Measurements from ENCODE around the gene SEC14L2.
"Not testable (repeated sequence)": the region's sequence is repeated elsewhere in the genome, so short reads cannot be mapped to it uniquely, and the experiment has no call there.

The SEC14L2 gene

DNA sequence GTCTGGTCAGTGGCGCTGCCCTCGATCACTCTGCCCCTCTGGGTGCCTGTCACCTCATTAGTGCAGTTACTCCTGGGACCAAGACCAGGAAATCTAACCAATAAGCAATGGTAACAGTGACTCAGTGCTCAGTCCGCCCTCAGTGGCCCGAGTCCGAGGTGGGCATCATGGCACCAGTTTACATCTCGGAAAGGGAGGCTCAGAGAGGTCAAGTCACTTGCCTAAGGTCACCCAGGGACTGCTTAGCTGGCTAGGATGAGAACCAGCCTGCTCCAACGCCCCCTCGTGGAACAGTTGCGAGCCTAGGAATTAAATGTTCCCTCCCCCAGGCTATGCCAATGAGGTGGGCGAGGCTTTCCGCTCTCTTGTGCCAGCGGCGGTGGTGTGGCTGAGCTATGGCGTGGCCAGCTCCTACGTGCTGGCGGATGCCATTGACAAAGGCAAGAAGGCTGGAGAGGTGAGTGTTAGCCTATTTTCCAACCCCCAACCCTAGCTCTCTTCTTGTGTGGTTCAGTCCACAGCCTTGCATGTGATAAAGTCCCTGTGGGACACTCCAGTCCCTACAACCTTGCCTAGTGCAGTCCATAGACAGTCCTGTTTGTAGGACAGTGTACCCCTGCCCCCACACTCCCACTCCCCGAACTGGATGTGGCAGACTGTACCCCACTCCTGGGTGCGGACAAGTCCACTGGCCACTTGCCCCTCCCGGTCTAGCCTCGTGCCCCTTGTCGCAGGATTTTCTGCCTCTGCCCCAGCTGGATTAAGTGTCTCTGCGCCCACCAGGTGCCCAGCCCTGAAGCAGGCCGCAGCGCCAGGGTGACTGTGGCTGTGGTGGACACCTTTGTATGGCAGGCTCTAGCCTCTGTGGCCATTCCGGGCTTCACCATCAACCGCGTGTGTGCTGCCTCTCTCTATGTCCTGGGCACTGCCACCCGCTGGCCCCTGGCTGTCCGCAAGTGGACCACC, 29.9 kb downstream of the SEC14L2 start:
- DNase-seq (ENCODE audit: low read depth in 2 of 2): peak; percentile 50 to 80

DNA sequence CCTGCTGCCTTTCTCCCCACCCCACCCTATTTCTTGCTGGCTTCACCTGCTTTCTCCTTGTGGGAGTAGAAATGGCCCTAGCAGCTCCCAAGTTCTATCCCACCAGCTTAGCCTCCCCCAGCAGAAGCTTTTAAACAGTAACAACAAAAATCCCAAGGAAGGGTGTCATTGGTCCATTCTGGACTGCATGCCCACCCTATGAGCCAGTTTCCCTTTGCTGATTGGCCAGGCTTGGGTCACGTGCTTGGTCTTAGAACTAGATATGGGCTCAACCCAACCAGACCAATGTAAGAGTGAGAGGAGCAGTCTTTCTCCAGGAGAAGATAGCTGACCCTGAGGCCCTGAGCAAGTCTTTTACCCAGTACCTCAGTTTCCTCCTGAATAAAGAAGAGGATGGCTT, 31.1 kb downstream of the SEC14L2 start:
- DNase-seq (ENCODE audit: low read depth in 2 of 2): no peak

DNA sequence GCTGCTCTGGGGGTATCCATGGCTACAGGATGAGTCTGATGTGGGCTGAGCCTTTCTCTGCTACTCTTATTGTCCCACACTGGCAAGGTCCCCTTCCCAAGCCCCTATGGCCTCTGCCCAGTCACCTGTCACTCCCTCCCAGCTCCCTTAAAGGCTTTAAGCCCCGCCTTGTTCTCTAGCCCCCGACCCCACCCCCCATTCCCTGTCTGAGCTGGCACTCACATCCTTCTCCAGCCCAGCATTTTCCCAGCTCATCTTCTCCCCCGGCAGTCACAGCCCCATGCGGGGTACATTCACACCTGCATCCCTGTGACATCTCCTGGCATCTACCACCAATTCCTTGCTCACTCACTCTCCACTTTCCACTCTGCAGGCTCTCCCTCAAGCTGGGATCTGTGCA, 33.1 kb downstream of the SEC14L2 start:
- DNase-seq (ENCODE audit: low read depth in 2 of 2): no peak

DNA sequence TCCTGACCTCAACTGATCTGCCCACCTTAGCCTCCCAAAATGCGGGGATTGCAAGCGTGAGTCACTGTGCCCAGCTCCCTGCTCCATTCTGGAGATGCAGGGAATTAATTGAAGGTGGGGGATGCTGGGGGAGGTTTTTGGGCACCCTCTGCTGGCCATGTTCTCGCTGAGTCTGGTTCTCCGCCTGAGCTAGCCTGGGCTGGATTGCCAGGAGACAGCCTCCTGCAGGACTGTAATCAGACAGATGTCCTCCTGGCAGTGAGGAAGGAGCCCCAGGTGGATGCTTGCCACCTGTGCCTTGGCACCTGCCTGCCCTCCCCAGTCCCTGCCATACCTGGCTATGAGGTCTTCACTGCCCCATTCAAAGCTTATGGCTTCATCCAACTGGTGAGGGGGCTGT, 34.1 kb downstream of the SEC14L2 start:
- DNase-seq (ENCODE audit: low read depth in 2 of 2): no peak

DNA sequence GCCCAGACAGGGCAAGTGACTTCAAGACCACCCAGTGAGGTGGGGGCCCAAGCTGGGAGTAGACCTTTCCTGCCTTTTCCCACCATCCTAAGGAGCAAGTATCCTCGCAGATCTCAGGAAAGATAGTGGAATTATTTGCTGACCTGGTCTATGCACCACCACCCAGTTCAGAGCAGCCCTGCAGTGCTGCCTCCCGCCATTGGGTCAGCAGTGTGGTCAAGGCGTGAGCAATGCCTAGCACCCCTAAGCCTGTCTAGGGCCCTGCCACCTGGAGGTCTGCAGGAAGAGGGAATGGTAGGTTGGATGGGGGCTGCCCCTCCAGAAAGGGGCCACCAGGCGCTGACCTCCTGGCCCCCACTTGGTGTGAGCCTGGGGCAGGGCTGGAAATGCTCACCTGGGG, 35.3 kb downstream of the SEC14L2 start:
- DNase-seq (ENCODE audit: low read depth in 2 of 2): no peak

DNA sequence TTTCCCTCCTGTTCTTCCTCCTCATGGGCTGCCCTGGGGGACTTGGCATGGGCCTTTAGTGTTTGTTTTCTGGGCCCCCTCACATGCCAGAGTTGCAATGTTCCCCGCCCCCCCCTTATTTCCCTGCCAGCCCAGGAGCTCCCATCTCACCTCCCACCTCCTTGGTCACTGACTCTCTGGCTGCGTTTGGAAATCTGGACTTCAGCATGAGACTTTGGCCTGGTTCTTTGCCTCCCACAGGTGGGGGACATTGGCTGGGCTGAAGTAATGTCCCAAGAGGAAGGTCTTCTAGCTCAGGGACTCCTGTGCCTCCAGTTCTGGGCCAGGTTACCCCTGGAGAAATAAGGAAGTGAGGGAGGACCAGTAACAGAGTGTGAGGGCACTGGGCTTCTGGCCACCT, 35.7 kb downstream of the SEC14L2 start:
- DNase-seq (ENCODE audit: low read depth in 2 of 2): no peak

DNA sequence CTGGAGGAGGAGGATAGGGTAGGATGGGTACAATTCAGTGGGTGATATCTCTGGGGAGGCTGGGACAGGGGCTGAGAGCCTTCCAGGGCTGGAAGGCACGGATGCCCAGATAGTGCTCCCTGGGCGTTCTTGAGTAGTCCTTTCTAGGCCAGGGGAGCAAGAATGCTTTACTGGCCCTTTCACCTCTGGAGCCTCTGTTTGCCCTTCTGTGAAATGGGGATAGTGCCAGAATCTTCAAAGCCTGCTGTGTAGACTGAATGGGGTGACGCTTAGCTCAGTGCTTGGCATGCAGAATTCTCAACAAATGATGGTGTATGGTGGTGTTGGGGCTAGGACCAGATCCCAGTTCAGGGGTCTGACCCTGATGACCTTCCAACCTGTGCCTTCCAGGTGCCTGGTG, 36.4 kb downstream of the SEC14L2 start:
- DNase-seq (ENCODE audit: low read depth in 2 of 2): no peak

DNA sequence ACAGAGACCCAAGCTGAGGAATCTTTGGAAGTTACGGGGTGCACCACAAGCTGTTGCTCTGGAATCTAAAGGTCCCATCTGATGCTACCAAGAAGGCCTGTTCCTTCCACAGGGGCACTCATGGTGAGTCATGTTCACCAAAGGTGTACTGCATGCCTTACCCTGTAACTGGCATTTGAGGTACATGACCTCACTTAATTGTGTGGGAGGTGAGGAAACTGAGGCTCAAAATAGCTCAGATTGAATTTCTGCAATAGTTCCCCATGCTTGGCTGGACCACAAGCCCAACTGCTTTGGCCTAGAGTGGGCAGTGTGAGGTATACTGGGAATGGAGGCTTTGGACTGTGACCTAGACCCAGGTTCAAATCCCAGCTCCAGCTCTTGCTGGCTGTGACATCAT, 37.0 kb downstream of the SEC14L2 start:
- no peak for DNase-seq (ENCODE audit: low read depth in 2 of 2)

DNA sequence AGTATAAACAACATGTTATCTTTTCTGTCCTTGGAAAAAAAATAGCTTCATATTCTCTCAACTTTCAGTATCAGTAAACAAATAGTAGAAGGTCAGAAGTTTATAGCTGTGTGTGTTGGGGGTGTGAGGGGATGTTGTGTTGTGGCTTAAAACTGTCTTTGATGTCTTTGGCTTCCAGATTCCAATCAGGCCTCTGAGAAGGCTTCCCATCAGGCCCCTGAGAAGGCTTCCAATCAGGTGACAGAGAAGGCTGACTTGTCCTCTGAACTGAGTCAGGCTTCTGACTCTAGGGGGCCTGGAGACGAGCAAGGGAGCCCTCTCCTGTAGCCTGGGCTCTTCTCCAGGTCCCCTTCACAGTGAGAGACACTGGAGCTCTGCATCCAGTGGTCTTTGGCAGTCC, 38.0 kb downstream of the SEC14L2 start:
- DNase-seq (ENCODE audit: low read depth in 2 of 2): no peak

DNA sequence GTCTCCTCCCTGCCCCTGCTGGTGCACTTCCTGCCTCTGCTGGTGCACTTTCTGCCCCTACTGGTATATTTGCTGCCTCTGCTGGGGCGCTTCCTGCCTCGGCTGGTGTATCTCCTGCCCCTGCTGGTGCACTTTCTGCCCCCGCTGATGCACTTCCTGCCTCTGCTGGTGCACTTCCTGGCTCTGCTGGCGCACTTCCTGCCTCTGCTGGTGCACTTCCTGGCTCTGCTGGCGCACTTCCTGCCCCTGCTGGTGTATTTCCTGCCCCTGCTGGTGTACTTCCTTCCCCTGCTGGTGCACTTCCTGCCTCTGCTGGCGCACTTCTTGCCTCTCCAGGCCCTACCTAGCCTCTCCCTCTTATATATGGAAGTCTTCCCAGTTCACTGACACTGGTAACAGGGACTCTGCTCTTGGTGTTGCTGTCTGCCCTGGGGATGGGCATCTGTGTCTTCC, 38.9 kb downstream of the SEC14L2 start:
- peak; percentile 44 to 55 for DNase-seq (ENCODE audit: low read depth in 2 of 2)

DNA sequence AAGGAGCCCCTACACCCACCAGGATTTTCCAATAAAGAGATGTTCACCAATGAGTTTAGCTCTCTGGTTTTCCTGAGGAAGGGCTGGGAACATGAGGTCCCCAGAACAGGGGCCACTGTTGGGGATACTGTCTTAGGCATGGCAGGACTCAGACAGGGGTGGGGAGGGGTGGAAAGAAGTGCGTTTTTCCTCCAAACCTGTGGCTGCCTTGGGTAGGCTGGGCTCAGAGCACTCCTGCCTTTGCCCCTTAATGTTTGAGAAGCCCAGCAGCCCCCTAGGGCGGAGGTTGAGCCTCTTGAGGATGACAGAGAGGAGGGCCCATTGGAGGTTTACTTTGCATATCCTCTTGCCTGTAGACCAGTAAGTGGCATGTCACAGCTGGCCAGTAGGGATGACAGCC, 39.4 kb downstream of the SEC14L2 start:
- no peak for DNase-seq (ENCODE audit: low read depth in 2 of 2)

DNA sequence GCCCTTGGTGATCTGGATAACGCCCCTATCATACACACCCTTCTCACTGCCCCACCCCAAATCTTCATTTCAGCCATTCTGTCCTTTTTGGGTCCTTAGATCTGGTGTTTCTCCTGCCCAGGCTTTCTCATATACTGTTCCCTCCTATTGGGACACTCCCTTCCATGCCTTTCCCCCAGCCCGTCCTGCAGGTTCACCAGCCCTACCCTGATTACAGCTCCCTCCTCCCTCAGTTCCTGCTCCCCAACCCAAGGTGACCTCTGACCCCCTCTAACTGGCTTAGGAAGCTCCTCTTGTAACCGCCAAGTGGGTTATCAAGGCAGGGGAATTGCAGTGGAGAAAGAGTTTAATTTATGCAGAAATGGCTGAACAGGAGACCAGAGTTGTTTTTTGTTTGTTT, 41.7 kb downstream of the SEC14L2 start:
- no peak for DNase-seq (ENCODE audit: low read depth in 2 of 2)

DNA sequence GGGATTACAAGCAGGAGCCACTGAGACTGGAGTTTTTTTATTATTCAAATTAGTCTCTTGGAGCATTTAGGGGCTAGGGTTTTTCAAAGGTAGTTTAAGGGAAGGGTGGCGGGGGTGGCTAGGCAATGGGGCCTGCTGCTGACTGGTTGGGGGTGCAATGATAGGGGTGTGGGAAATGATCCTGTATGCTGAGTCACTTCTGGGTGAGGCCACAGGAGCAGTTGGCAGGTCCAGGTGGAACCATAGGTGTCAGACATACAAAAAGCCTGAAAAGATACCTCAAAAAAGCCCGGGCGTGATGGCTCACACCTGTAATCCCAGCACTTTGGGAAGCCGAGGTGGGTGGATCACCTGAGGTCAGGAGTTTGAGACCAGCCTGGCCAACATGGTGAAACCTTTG, 42.4 kb downstream of the SEC14L2 start:
- DNase-seq (ENCODE audit: low read depth in 2 of 2): no peak

DNA sequence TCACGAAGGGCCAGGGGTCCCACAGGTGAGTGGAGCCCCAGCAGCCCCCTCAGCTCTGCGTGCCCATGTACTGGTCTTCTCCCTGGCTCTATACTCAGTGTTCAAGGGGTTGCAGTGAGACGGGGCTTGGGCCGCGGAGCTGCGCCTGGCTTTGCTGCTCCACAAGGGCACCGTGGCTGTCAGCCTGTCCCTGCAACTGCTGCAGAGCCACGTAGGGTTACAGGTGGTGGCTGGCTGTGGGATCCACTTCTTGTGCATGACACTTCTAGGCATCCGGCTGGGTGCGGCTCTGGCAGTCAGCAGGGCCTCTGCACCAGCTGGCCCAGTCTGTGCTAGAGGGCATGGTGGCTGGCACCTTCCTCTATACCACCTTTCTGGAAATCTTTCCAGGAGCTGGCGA, 43.0 kb downstream of the SEC14L2 start:
- no peak for DNase-seq (ENCODE audit: low read depth in 2 of 2)

DNA sequence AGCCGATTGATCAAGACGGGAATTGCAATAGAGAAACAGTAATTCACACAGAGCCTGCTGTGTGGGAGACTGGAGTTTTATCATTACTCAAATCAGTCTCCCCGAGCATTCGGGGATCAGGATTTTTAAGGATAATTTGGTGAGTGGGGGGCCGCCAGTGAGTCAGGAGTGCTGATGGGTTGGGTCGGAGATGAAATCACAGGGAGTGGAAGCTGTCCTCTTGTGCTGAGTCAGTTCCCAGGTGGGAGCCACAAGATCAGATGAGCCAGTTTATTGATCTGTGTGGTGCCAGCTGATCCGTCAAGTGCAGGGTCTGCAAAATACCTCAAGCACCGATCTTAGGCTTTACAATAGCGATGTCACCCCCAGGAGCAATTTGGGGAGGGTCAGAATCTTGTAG, 44.3 kb downstream of the SEC14L2 start:
- no peak for DNase-seq (ENCODE audit: low read depth in 2 of 2)

DNA sequence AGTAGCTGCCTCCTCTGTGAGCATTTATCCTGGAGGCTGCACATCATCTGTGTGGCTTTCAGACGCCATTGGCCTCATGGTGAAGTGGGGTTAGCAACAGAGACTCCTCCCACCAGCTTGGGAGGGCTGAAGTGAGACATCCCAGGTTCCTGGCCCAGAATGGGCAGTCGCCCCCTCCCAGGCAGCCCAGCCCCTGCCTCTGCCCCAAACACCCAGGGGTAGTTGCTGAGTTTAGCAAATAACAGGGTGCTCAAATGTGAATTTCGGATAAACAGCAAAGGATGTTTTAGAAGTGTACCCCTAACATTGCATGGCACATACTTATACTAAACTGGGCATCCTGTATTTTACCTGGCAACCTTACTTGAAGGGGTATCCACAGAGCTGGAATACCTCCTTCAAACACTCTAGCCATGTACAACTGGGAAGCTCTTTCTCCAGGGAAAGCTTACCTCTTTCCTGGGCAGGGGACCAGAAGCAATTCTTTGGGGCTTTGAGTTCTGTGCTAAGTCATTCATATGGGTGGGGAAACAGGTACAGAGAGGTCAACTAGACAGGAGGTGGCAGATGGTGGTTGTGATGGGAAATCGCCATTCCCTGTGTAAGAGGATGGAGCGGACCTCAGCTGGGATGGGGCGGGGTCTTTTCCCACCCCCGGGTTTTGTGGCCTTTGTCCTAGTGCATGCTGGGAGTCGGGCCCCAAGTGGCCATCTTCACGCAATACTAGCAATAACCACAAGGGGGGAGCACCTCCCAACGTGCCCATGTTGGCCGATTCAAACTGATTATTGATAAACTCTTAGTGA, 48.0 kb downstream of the SEC14L2 start:
- DNase-seq (ENCODE audit: low read depth in 2 of 2): peak in 1 of 2 donors; percentile 14

DNA sequence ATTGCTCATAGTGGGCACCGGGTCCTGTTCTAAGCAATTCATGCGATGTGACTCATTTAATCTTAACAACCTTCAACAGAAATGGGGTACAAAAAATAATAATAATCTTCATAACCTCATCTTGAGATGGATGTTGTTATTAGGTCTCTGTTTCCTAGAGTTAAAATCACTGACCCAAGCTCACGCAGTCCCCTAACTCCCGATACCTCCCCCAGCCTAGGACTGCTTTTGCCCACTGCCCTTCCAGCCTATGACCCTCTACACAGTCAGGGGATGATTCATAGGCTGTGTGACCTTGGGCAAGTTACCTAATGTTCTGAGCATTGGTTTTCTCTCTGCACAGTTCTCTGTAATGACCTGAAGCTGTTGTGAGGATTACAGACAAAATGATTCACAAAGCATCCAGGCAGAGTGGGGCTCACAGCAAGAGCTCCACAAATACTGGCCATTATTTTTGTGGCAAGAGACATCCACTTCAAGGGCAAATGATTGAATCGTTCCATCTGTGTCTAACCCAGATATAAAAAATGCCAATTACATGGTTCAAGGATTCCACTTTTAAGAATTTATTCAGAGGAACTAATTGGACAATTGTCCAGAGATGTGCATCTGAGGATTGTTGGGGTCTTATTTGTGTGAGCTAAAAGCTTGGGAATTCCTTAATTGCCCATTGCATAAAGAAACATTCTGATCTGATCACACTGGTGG, 48.8 kb downstream of the SEC14L2 start:
- DNase-seq (ENCODE audit: low read depth in 2 of 2): no peak

DNA sequence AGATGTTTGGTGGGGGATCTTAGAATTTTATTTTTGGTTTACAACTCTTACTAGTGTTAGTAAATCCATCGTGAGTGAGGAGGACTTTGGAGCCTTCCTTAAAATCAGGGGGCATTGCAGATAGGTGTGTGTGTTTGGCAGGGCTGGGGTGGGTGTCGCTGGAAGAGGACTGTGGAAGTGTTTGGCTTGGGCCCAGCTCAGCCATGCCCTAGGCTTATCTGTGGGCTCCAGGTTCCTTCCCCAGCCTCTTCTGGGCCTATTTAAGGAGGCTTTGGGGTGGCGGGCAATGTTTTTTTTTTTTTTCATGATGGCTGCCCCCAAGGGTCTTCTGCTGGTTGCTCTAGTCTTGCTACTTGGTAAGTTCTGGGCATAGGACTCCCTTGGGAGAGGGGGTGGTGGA, 50.8 kb downstream of the SEC14L2 start:
- no peak for DNase-seq (ENCODE audit: low read depth in 2 of 2)

DNA sequence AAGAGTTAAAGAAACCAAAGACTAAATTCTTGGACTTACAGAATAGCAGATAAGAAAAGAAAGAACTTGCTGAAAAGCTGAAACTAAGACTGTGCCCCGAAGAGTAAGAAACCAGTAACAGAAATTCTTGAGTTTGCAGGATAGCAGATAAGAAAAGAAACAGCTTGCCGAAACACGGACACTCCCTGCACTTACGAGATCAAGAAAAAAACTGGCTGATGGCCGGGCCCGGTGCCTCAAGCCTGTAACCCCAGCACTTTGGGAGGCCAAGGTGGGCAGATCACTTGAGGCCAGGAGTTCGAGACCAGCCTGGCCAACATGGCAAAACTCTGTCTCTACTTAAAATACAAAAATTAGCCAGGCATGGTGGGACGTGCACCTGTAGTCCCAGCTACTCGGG, 54.7 kb downstream of the SEC14L2 start:
- not testable (repeated sequence) for DNase-seq (ENCODE audit: low read depth in 2 of 2)

DNA sequence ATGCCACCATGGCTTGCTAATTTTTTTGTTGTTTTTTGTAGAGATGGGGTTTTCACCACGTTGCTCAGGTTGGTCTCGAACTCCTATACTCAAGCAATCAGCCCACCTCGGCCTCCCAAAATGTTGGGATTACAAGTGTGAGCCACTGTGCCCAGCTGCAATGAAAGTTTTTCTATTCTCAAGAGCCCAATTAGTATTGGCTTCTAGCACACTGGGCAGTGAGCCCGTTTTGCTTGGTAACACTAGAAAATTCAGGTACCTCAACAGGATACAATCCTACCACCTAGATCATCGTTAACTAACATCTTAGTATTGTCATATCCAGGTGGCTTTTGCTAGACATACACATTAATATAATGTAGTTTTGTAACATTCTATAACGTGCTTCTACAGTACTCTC, 56.0 kb downstream of the SEC14L2 start:
- no peak for DNase-seq (ENCODE audit: low read depth in 2 of 2)

DNA sequence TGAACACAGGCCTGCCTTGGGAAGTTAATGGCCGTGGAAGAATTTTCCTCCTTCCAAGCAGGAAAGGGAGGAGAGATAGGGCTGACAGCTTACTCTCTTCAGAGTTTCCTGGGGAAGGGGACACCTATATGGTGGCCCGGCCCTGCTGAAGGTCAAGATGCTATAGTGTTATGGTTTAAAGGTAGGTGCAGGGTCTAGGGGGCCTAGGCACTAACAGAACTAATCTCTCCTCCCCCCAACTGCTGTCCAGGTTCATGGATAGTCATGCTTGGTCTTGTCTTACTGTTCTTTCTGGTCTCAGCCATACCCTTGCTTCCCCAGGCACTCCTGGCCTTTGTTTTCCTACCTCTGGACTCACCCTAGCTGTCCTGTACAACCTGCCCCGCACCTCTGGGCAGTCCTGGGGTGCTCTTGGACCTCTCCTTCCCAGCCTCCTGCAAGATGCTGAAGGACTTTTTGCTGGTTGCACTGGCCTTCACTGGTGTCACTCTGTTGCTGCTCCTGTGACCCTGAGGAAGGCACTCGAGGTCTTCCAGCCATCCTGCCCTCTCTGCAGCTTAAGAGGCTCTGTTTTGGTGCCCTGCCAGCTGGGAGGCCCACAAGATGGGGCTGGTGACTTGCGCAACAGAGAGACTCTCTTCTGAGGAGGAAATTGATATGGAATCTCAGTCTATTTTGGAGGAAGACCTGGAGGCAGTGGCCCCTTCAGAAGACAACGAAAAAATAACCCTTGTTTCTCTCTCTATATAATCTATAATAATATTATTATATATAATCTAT, 57.1 kb downstream of the SEC14L2 start:
- DNase-seq (ENCODE audit: low read depth in 2 of 2): no peak

Data from stimulated activated CD4-positive, alpha-beta T cell treated with anti-CD3 and anti-CD28 coated beads, Interleukin-1b, Interleukin-23, amount 100 ng/mL, for 1 hour (primary cell).